A549 (cell line): ENCODE data around the gene ESR2. TPM values are rescaled to one million over a fixed set of nuclear protein-coding genes. Genes with fewer than 3 reads are reported as not detected.
A peak's percentile ranks its signal among the peaks of the same experiment; 100 is the strongest.

Source experiments
- ATAC-seq, 2 experiments: fragments of 200-7000 bp in 1 of 2; fragments of >200 bp in 1 of 2; cut with Nextera tagmentation in 1 of 2; cut with Tn5 transposase in 1 of 2; 3 replicates each; pipeline versions ENCODE4 v1.8.0 to v1.9.1; 2018 to 2020; ENCODE audit warnings: mild to moderate bottlenecking in 1 of 2, moderate library complexity in 1 of 2
- CTCF ChIA-PET: fragments of 300-600 bp; sonication (Branson Sonifier 250); formaldehyde crosslinking; extraction: SDS; loops from one replicate; lab custom pipeline; 2021; ENCODE audit warnings: antibody characterized with exemption, inconsistent platforms; lab: Yijun Ruan, JAX
- POLR2A ChIA-PET: fragments of 350-600 bp; formaldehyde crosslinking; extraction: SDS; loops from one replicate; lab custom pipeline; 2021; ENCODE audit warnings: antibody characterized with exemption, inconsistent platforms; lab: Yijun Ruan, JAX
- DNase-seq, 2 experiments: peaks; one replicate each; pipeline versions ENCODE4 v3.0.0 to v3.0.0-alpha.2; 2011 to 2016; ENCODE audit warnings: low read depth in 1 of 2, low spot score in 1 of 2
- FAIRE-seq: peaks from 2 replicates; lab custom pipeline; 2011; peaks lifted over from hg19 to GRCh38; lab: Jason Lieb, UNC
- H3K27ac ChIP-seq, 2 experiments: fragments of >200 bp; sonication (Bioruptor Twin); formaldehyde crosslinking; 3 replicates each; pipeline ENCODE4 v1.5.1; 2016 to 2017
- H3K4me1 ChIP-seq: fragments of >200 bp; sonication (Bioruptor Twin); formaldehyde crosslinking; 3 replicates; pipeline ENCODE4 v1.6.1; 2016
- H3K4me2 ChIP-seq: fragments of >200 bp; sonication (Bioruptor Twin); formaldehyde crosslinking; 3 replicates; pipeline ENCODE4 v1.6.1; 2016
- H3K4me3 ChIP-seq: fragments of >200 bp; sonication (Bioruptor Twin); formaldehyde crosslinking; 3 replicates; pipeline ENCODE4 v1.5.1; 2016
- H3K9me3 ChIP-seq: fragments of >200 bp; sonication (Bioruptor Twin); formaldehyde crosslinking; 3 replicates; pipeline ENCODE4 v1.6.1; 2016
- BHLHE40 ChIP-seq: IDR thresholded peaks from 2 replicates; pipeline ENCODE4 v1.6.1; 2012; ENCODE audit warnings: low read depth, low read length, inconsistent platforms
- CBX2 ChIP-seq: fragments of 200-600 bp; sonication (generic); IDR thresholded peaks from 2 replicates; pipeline ENCODE4 v1.6.1; 2016; ENCODE audit warnings: low read depth, mild to moderate bottlenecking, borderline replicate concordance
- CHD2 ChIP-seq: fragments of 150-350 bp; IDR thresholded peaks from 2 replicates; pipeline ENCODE4 v1.6.1; 2014; ENCODE audit warnings: low read length; ENCODE audit not compliant: partially characterized antibody
- CHD4 ChIP-seq: fragments of 200-600 bp; sonication (generic); IDR thresholded peaks from 2 replicates; pipeline ENCODE4 v1.6.1; 2016; ENCODE audit warnings: antibody characterized with exemption, mild to moderate bottlenecking, borderline replicate concordance
- EHF ChIP-seq: fragments of 250-450 bp; sonication (Bioruptor Pico); IDR thresholded peaks from 2 replicates; pipeline ENCODE4 v1.5.0; 2020; ENCODE audit warnings: mild to moderate bottlenecking
- EHMT2 ChIP-seq: fragments of 200-600 bp; sonication (generic); IDR thresholded peaks from 2 replicates; pipeline ENCODE4 v1.6.1; 2016; ENCODE audit warnings: antibody characterized with exemption, low read depth, mild to moderate bottlenecking, moderate library complexity
- EP300 ChIP-seq, 2 experiments: fragments of >200 bp; sonication (Bioruptor Twin); formaldehyde crosslinking; IDR thresholded peaks; 2 replicates in 1 of 2; 3 replicates in 1 of 2; pipeline ENCODE4 v1.6.1; 2016 to 2017
- FOSB ChIP-seq: fragments of 250-450 bp; sonication (Bioruptor Pico); IDR thresholded peaks from 2 replicates; pipeline ENCODE4 v1.5.0; 2020; ENCODE audit warnings: mild to moderate bottlenecking, moderate library complexity
- GATA3 ChIP-seq: IDR thresholded peaks from 2 replicates; pipeline ENCODE4 v1.6.1; 2012; ENCODE audit warnings: borderline replicate concordance
- HEYL ChIP-seq: fragments of 250-450 bp; sonication (Bioruptor Pico); IDR thresholded peaks from 2 replicates; pipeline ENCODE4 v1.8.0; 2021; ENCODE audit warnings: mild to moderate bottlenecking, moderate library complexity
- HOXB13 ChIP-seq: fragments of 250-450 bp; sonication (Bioruptor Pico); IDR thresholded peaks from 2 replicates; pipeline ENCODE4 v1.5.0; 2020; ENCODE audit warnings: low read depth, mild to moderate bottlenecking, moderate library complexity
- HOXB5 ChIP-seq: fragments of 250-450 bp; sonication (Bioruptor Pico); IDR thresholded peaks from 2 replicates; pipeline ENCODE4 v1.5.0; 2020; ENCODE audit warnings: mild to moderate bottlenecking, moderate library complexity
- JUN ChIP-seq, 2 experiments: fragments of >200 bp; sonication (Bioruptor Twin); formaldehyde crosslinking; IDR thresholded peaks; 2 replicates in 1 of 2; 3 replicates in 1 of 2; pipeline ENCODE4 v1.6.1; 2016 to 2017
- JUNB ChIP-seq: fragments of >200 bp; sonication (Bioruptor Twin); formaldehyde crosslinking; IDR thresholded peaks from 2 replicates; pipeline ENCODE4 v1.6.1; 2016
- MAFK ChIP-seq: fragments of 450-650 bp; IDR thresholded peaks from 2 replicates; pipeline ENCODE4 v1.6.1; 2014; ENCODE audit not compliant: partially characterized antibody
- NR3C1 ChIP-seq: fragments of >200 bp; sonication (Bioruptor Twin); formaldehyde crosslinking; IDR thresholded peaks from 3 replicates; pipeline ENCODE4 v1.6.1; 2017
- PHF8 ChIP-seq: fragments of 200-600 bp; sonication (generic); IDR thresholded peaks from 2 replicates; pipeline ENCODE4 v1.6.1; 2016; ENCODE audit warnings: low read depth, mild to moderate bottlenecking, antibody characterized with exemption, moderate library complexity, borderline replicate concordance
- POLR2A ChIP-seq: IDR thresholded peaks from 2 replicates; pipeline ENCODE4 v1.6.1; 2012; ENCODE audit warnings: mild to moderate bottlenecking, low read length
- POLR2AphosphoS2 ChIP-seq: conservative IDR thresholded peaks from 2 replicates; pipeline ENCODE4 v1.6.1; 2012; ENCODE audit warnings: low read length, improper control_type of control experiment, inconsistent platforms
- RAD21 ChIP-seq, 2 experiments: fragments of >200 bp in 1 of 2; sonication (Bioruptor Twin) in 1 of 2; formaldehyde crosslinking in 1 of 2; IDR thresholded peaks in 1 of 2; conservative IDR thresholded peaks in 1 of 2; 2 replicates in 1 of 2; 3 replicates in 1 of 2; pipeline ENCODE4 v1.6.1; 2012 to 2018; ENCODE audit warnings: inconsistent platforms in 1 of 2
- SREBF2 ChIP-seq: fragments of 450-650 bp; IDR thresholded peaks from 2 replicates; pipeline ENCODE4 v1.6.1; 2014; ENCODE audit warnings: mild to moderate bottlenecking, moderate library complexity
- ZNF302 ChIP-seq: fragments of 250-450 bp; sonication (Bioruptor Pico); IDR thresholded peaks from 2 replicates; pipeline ENCODE4 v1.9.0; 2021; ENCODE audit warnings: inconsistent platforms, mild to moderate bottlenecking, moderate library complexity
- WGBS: methylation state at CpG from one replicate; pipeline ENCODE4 v1.1.6; 2017; ENCODE audit errors: missing lambda C conversion rate; 5-methylcytosine and 5-hydroxymethylcytosine counted together
- polyA plus RNA-seq, 4 experiments: library from polyadenylated mRNA; depleted of rRNA in 3 of 4; stranded (reverse); fragments of >200 nt; fragmentation: RNase III in 1 of 4; extraction: RNeasy Plus Mini Kit Qiagen cat#74134 plus additional on column Dnase treatment in 1 of 4; gene quantifications; 2 replicates in 3 of 4; 3 replicates in 1 of 4; pipeline ENCODE4 v1.2.3, GENCODE V29; 2011 to 2017
- TF ChIP-seq, protein P1 (sequence below): fragments of 150-350 bp; IDR thresholded peaks from 2 replicates; pipeline ENCODE4 v1.6.1; 2014; ENCODE audit warnings: low read depth, mild to moderate bottlenecking, low read length
- TF ChIP-seq, protein P2 (sequence below): IDR thresholded peaks from 2 replicates; pipeline ENCODE4 v1.6.1; 2012
- TF ChIP-seq, protein P3 (sequence below): IDR thresholded peaks from 2 replicates; pipeline ENCODE4 v1.6.1; 2012
- TF ChIP-seq, protein P4 (sequence below): fragments of 250-450 bp; sonication (Bioruptor Pico); IDR thresholded peaks from 2 replicates; pipeline ENCODE4 v1.5.0; 2020; ENCODE audit warnings: low read depth, mild to moderate bottlenecking, moderate library complexity
- TF ChIP-seq, protein P5 (sequence below): fragments of 450-650 bp; IDR thresholded peaks from 2 replicates; pipeline ENCODE4 v1.6.1; 2014; ENCODE audit warnings: antibody characterized with exemption
- TF ChIP-seq, protein P6 (sequence below): fragments of 200-600 bp; sonication (generic); IDR thresholded peaks from 2 replicates; pipeline ENCODE4 v1.6.1; 2016; ENCODE audit warnings: antibody characterized with exemption, mild to moderate bottlenecking, moderate library complexity

Gene ESR2
- polyA plus RNA-seq, 2 of the 4 experiments (the other 2 are of a cell fraction): 0.05 to 0.06 TPM

DNA sequence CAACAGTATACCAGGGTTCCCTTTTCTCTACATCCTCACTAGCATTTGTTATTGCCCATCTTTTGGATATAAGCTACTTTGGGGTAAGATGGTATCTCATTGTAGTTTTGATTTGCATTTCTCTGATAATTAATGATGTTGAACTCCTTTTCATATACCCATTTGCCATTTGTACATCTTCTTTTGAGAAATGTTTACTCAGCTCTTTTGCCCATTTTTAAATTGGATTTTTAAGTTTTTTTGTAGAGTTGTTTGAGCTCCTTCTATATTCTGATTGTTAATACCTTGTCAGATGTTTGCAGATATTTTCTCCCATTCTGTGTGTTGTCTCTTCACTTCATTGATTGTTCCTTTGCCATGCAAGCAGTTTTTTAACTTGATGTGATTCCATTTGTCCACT, 22.2 kb downstream of the ESR2 start:
- no peak for ATAC-seq
- H3K4me1 ChIP-seq: no peaks in the 10 kb centered on the region
- TF ChIP-seq HEYL: no peak
- peak; percentile 65 for TF ChIP-seq MAFK
- no peak for TF ChIP-seq GATA3
- TF ChIP-seq EP300 (IDR thresholded peaks at IDR 0.05): no peak

DNA sequence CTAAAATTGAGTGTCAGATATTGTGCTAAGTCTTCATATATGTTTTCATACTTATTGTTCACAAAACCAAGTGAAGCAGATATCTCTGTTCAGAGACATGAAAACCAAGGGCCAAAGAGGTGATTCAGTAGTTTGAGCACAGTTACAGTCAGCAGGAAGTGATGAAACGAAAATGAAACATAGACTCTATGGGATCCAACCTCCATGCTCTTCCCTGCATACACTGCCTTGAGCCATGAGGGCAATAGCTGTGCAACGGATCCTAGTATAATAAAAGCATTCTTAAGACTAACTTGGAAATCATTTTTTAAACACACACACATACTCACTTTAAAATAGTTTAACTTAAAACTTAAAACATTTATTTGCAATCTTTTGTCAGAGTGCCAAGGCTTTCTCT, 27.9 kb downstream of the ESR2 start:
- ATAC-seq (peak; percentile 45 to 71; a peak in 3 of 6 replicates), DNase-seq (no peak), FAIRE-seq (no peak)
- H3K4me3 ChIP-seq: no peak overlapping the region
- TF ChIP-seq EHMT2: no peak
- no peak for TF ChIP-seq ZNF302 (CRISPR knock-in tag)
- no peak for TF ChIP-seq JUN (IDR thresholded peaks at IDR 0.05)
- TF ChIP-seq, protein P1, sequence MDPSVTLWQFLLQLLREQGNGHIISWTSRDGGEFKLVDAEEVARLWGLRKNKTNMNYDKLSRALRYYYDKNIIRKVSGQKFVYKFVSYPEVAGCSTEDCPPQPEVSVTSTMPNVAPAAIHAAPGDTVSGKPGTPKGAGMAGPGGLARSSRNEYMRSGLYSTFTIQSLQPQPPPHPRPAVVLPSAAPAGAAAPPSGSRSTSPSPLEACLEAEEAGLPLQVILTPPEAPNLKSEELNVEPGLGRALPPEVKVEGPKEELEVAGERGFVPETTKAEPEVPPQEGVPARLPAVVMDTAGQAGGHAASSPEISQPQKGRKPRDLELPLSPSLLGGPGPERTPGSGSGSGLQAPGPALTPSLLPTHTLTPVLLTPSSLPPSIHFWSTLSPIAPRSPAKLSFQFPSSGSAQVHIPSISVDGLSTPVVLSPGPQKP: no peak
- no peak for TF ChIP-seq PHF8
- no peak for TF ChIP-seq BHLHE40
- no peak for TF ChIP-seq EP300 (IDR thresholded peaks at IDR 0.05)
- TF ChIP-seq, protein P2, sequence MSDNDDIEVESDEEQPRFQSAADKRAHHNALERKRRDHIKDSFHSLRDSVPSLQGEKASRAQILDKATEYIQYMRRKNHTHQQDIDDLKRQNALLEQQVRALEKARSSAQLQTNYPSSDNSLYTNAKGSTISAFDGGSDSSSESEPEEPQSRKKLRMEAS: no peak
- no peak for TF ChIP-seq NR3C1
- TF ChIP-seq GATA3: no peak
- TF ChIP-seq, protein P3, sequence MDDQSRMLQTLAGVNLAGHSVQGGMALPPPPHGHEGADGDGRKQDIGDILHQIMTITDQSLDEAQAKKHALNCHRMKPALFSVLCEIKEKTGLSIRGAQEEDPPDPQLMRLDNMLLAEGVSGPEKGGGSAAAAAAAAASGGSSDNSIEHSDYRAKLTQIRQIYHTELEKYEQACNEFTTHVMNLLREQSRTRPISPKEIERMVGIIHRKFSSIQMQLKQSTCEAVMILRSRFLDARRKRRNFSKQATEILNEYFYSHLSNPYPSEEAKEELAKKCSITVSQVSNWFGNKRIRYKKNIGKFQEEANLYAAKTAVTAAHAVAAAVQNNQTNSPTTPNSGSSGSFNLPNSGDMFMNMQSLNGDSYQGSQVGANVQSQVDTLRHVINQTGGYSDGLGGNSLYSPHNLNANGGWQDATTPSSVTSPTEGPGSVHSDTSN: no peak
- no peak for TF ChIP-seq RAD21 (conservative IDR thresholded peaks at IDR 0.05 in 1 of 2, IDR thresholded peaks at IDR 0.05 in 1 of 2)
- no peak for TF ChIP-seq POLR2AphosphoS2
- no peak for TF ChIP-seq HOXB13
- WGBS: 34% methylated on average over 2 of the region's 2 CpGs
- no peak overlapping the region for H3K27ac ChIP-seq
- H3K4me2 ChIP-seq: peak overlapping the region; percentile 27; the same call in 1 of the 3 replicates
- no peaks in the 10 kb centered on the region for H3K4me1 ChIP-seq
- H3K9me3 ChIP-seq: no peaks in the 10 kb centered on the region
- ChIA-PET CTCF (interaction anchor here (1.4 to 1.7 kb wide), 2 partner anchors 28 to 37 kb away, joined by 5 to 11 read pairs; partner anchors contain the start of gene ESR2), POLR2A (no interaction called here)

More for the DNA sequence above, 22.2 kb downstream of the ESR2 start:
- ChIA-PET POLR2A (no interaction called here), CTCF (interaction anchor here (0.7 to 1.4 kb wide), 4 partner anchors 9 to 23 kb away, joined by 3 to 4 read pairs (median 3); no protein-coding TSS in a partner anchor)
- Histone ChIP-seq H3K27ac (no peak overlapping the region), H3K4me3 (no peak overlapping the region), H3K9me3 (peaks cover 6% of the 10 kb centered on the region; the same call in 2 of the 3 replicates), H3K4me2 (no peak overlapping the region)
- peak; percentile 13 for FAIRE-seq
- DNase-seq: no peak

DNA sequence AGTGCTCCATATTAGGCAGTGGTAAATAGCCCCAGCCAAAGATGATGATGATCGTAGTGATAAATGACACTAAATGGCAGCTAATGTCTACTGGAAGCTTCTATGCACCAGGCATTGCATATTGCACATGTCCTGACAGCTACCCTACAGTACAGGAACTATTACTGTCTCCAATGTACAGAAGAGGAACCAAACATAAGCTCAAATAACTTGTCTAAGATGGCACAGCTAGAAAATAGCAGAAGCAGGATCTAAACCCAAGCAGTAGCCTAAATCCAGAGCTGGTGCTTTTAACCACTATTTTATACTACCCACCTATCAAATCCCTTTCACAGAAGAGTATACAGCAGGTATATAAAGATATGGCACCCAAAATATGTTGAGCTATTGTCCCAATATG, 28.9 kb downstream of the ESR2 start:
- H3K9me3 ChIP-seq: no peaks in the 10 kb centered on the region
- H3K4me1 ChIP-seq: no peaks in the 10 kb centered on the region
- no peak overlapping the region for H3K4me3 ChIP-seq
- H3K4me2 ChIP-seq: no peak overlapping the region
- DNase-seq (no peak), FAIRE-seq (no peak), ATAC-seq (no peak)
- POLR2A ChIA-PET: interaction anchor here (0.5 kb wide), 1 partner anchor 71 kb away, joined by 4 read pairs; no protein-coding TSS in a partner anchor
- H3K27ac ChIP-seq: no peak overlapping the region
- CTCF ChIA-PET: interaction anchor here (0.6 to 1.7 kb wide), 3 partner anchors 21 to 38 kb away, joined by 3 to 11 read pairs (median 5); partner anchors contain the start of gene ESR2
- WGBS: 91% methylated on average over 1 of the region's 1 CpG
- TF ChIP-seq EHF (CRISPR knock-in tag) (no peak), JUNB (no peak), POLR2A (no peak), CHD4 (no peak), EP300 (IDR thresholded peaks at IDR 0.05) (no peak), CHD2 (no peak), BHLHE40 (no peak), RAD21 (conservative IDR thresholded peaks at IDR 0.05 in 1 of 2, IDR thresholded peaks at IDR 0.05 in 1 of 2) (no peak), FOSB (CRISPR knock-in tag) (no peak), MAFK (no peak), CBX2 (no peak), SREBF2 (no peak), HOXB5 (CRISPR knock-in tag) (no peak)
- TF ChIP-seq, protein P4, sequence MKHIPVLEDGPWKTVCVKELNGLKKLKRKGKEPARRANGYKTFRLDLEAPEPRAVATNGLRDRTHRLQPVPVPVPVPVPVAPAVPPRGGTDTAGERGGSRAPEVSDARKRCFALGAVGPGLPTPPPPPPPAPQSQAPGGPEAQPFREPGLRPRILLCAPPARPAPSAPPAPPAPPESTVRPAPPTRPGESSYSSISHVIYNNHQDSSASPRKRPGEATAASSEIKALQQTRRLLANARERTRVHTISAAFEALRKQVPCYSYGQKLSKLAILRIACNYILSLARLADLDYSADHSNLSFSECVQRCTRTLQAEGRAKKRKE (CRISPR knock-in tag): no peak
- TF ChIP-seq, protein P5, sequence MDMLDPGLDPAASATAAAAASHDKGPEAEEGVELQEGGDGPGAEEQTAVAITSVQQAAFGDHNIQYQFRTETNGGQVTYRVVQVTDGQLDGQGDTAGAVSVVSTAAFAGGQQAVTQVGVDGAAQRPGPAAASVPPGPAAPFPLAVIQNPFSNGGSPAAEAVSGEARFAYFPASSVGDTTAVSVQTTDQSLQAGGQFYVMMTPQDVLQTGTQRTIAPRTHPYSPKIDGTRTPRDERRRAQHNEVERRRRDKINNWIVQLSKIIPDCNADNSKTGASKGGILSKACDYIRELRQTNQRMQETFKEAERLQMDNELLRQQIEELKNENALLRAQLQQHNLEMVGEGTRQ: no peak
- TF ChIP-seq, protein P6, sequence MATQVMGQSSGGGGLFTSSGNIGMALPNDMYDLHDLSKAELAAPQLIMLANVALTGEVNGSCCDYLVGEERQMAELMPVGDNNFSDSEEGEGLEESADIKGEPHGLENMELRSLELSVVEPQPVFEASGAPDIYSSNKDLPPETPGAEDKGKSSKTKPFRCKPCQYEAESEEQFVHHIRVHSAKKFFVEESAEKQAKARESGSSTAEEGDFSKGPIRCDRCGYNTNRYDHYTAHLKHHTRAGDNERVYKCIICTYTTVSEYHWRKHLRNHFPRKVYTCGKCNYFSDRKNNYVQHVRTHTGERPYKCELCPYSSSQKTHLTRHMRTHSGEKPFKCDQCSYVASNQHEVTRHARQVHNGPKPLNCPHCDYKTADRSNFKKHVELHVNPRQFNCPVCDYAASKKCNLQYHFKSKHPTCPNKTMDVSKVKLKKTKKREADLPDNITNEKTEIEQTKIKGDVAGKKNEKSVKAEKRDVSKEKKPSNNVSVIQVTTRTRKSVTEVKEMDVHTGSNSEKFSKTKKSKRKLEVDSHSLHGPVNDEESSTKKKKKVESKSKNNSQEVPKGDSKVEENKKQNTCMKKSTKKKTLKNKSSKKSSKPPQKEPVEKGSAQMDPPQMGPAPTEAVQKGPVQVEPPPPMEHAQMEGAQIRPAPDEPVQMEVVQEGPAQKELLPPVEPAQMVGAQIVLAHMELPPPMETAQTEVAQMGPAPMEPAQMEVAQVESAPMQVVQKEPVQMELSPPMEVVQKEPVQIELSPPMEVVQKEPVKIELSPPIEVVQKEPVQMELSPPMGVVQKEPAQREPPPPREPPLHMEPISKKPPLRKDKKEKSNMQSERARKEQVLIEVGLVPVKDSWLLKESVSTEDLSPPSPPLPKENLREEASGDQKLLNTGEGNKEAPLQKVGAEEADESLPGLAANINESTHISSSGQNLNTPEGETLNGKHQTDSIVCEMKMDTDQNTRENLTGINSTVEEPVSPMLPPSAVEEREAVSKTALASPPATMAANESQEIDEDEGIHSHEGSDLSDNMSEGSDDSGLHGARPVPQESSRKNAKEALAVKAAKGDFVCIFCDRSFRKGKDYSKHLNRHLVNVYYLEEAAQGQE: no peak
